Neural cell (in vitro differentiated cells): ENCODE data around the gene MRPL43.

Experiments
- CTCF ChIP-seq: fragments of 450-650 bp; IDR thresholded peaks from 2 replicates; pipeline ENCODE4 v1.5.1; 2014; ENCODE audit warnings: antibody characterized with exemption, mild to moderate bottlenecking, moderate library complexity; ENCODE audit not compliant: poor library complexity, severe bottlenecking
- POLR2AphosphoS5 ChIP-seq: IDR thresholded peaks from 2 replicates; pipeline ENCODE4 v1.6.1; 2012
- TAF1 ChIP-seq: IDR thresholded peaks from 2 replicates; pipeline ENCODE4 v1.6.1; 2012; ENCODE audit warnings: low read depth
- TF ChIP-seq, protein P1 (sequence below): IDR thresholded peaks from 2 replicates; pipeline ENCODE4 v1.6.1; 2012; ENCODE audit warnings: borderline replicate concordance

- TF ChIP-seq, protein P1, sequence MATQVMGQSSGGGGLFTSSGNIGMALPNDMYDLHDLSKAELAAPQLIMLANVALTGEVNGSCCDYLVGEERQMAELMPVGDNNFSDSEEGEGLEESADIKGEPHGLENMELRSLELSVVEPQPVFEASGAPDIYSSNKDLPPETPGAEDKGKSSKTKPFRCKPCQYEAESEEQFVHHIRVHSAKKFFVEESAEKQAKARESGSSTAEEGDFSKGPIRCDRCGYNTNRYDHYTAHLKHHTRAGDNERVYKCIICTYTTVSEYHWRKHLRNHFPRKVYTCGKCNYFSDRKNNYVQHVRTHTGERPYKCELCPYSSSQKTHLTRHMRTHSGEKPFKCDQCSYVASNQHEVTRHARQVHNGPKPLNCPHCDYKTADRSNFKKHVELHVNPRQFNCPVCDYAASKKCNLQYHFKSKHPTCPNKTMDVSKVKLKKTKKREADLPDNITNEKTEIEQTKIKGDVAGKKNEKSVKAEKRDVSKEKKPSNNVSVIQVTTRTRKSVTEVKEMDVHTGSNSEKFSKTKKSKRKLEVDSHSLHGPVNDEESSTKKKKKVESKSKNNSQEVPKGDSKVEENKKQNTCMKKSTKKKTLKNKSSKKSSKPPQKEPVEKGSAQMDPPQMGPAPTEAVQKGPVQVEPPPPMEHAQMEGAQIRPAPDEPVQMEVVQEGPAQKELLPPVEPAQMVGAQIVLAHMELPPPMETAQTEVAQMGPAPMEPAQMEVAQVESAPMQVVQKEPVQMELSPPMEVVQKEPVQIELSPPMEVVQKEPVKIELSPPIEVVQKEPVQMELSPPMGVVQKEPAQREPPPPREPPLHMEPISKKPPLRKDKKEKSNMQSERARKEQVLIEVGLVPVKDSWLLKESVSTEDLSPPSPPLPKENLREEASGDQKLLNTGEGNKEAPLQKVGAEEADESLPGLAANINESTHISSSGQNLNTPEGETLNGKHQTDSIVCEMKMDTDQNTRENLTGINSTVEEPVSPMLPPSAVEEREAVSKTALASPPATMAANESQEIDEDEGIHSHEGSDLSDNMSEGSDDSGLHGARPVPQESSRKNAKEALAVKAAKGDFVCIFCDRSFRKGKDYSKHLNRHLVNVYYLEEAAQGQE = no peak
- no peak for TF ChIP-seq CTCF
- TF ChIP-seq POLR2AphosphoS5 = no peak
- TF ChIP-seq TAF1 = no peak
These were observed 33.9 kb upstream of the MRPL43 start for GRCh38 chr10:101021239-101021638.
